HL-60/S4 treated with retinoic acid at 250 ng/mL for 4 days and 3 days (cell line): Measurements from ENCODE around the gene CAPN14.

Experiments used
- in situ Hi-C: fragments of 300-500 bp; cut with MboI; formaldehyde crosslinking; loops from 2 replicates; pipeline ENCODE4 v1.7.0; 2022; ENCODE audit warnings: low sequenced_read_pairs

Gene CAPN14

GRCh38 chr2:31217465-31218200, at the start of gene CAPN14:
Gene CAPN14, minus strand, starts transcription at chr2:31217515. Its CDS starts 12,068 bp downstream, at chr2:31205447.
- in situ Hi-C loops, result no loop called here

- in situ Hi-C loops, result no loop called here
Observed at GRCh38 chr2:31266804-31267203, 49.5 kb upstream of the CAPN14 start.

GRCh38 chr2:31265234-31265633, 47.9 kb upstream of the CAPN14 start:
- in situ Hi-C loops, result no loop called here

GRCh38 chr2:31263636-31264190, 46.4 kb upstream of the CAPN14 start:
- in situ Hi-C loops, result no loop called here

- in situ Hi-C loops, result no loop called here
Observed at GRCh38 chr2:31260870-31261269, 43.6 kb upstream of the CAPN14 start.

- in situ Hi-C loops, result no loop called here
Observed at GRCh38 chr2:31259075-31259474, 41.8 kb upstream of the CAPN14 start.

- in situ Hi-C loops, result no loop called here
Observed at GRCh38 chr2:31258351-31258750, 41.0 kb upstream of the CAPN14 start.

GRCh38 chr2:31256611-31257382, 39.5 kb upstream of the CAPN14 start:
- in situ Hi-C loops, result no loop called here

- in situ Hi-C loops, result no loop called here
Observed at GRCh38 chr2:31255911-31256571, 38.7 kb upstream of the CAPN14 start.

- in situ Hi-C loops, result no loop called here
Observed at GRCh38 chr2:31254237-31255203, 37.2 kb upstream of the CAPN14 start.

- in situ Hi-C loops, result no loop called here
Observed at GRCh38 chr2:31253356-31254131, 36.2 kb upstream of the CAPN14 start.

GRCh38 chr2:31251851-31252250, 34.5 kb upstream of the CAPN14 start:
- in situ Hi-C loops, result no loop called here

GRCh38 chr2:31251018-31251417, 33.7 kb upstream of the CAPN14 start:
- in situ Hi-C loops, result no loop called here

GRCh38 chr2:31249009-31249690, 31.8 kb upstream of the CAPN14 start:
- in situ Hi-C loops, result no loop called here

GRCh38 chr2:31248139-31248538, 30.8 kb upstream of the CAPN14 start:
- in situ Hi-C loops, result no loop called here

- in situ Hi-C loops, result no loop called here
Observed at GRCh38 chr2:31247711-31248110, 30.4 kb upstream of the CAPN14 start.

- in situ Hi-C loops, result no loop called here
Observed at GRCh38 chr2:31246184-31246852, 29.0 kb upstream of the CAPN14 start.

GRCh38 chr2:31244101-31244500, 26.8 kb upstream of the CAPN14 start:
- in situ Hi-C loops, result no loop called here
